ENCODE results near the gene KRTAP16-1. TPM values are rescaled to one million over a fixed set of nuclear protein-coding genes. Genes with fewer than 3 reads are reported as not detected.

KRTAP16-1 gene
- polyA plus RNA-seq, 1 donor from 2014 or later, result not detected

- TF ChIP-seq, protein P1, sequence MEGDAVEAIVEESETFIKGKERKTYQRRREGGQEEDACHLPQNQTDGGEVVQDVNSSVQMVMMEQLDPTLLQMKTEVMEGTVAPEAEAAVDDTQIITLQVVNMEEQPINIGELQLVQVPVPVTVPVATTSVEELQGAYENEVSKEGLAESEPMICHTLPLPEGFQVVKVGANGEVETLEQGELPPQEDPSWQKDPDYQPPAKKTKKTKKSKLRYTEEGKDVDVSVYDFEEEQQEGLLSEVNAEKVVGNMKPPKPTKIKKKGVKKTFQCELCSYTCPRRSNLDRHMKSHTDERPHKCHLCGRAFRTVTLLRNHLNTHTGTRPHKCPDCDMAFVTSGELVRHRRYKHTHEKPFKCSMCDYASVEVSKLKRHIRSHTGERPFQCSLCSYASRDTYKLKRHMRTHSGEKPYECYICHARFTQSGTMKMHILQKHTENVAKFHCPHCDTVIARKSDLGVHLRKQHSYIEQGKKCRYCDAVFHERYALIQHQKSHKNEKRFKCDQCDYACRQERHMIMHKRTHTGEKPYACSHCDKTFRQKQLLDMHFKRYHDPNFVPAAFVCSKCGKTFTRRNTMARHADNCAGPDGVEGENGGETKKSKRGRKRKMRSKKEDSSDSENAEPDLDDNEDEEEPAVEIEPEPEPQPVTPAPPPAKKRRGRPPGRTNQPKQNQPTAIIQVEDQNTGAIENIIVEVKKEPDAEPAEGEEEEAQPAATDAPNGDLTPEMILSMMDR (IDR thresholded peaks at IDR 0.05; ENCODE audit: poor library complexity, severe bottlenecking), result no peak
- TF ChIP-seq EP300 (conservative IDR thresholded peaks at IDR 0.05; ENCODE audit: poor library complexity, severe bottlenecking) (no peak), RAD21 (conservative IDR thresholded peaks at IDR 0.05) (peak; percentile 27), MXI1 (conservative IDR thresholded peaks at IDR 0.05; ENCODE audit: poor library complexity, severe bottlenecking) (no peak), TAF1 (IDR thresholded peaks at IDR 0.05; ENCODE audit: low read depth) (no peak)
- H3K4me3 ChIP-seq (ENCODE audit: low read length), result no peak overlapping the region
- H3K9ac ChIP-seq (ENCODE audit: low read length), result no peak overlapping the region
- no peaks in the 10 kb centered on the region for H3K79me2 ChIP-seq (replicated peaks; ENCODE audit: insufficient read depth, low read length)
- no peaks in the 10 kb centered on the region for H4K20me1 ChIP-seq (ENCODE audit: insufficient read depth)
- H2AFZ ChIP-seq (ENCODE audit: low read depth, low read length), result no peak overlapping the region
- H3K9me2 ChIP-seq (ENCODE audit: insufficient read depth, low read length), result no peaks in the 10 kb centered on the region
- no peaks in the 10 kb centered on the region for H3K36me3 ChIP-seq (ENCODE audit: insufficient read depth, low read length)
- H3K27me3 ChIP-seq (ENCODE audit: insufficient read depth, low read depth, low read length), result no peaks in the 10 kb centered on the region
- H3K27ac ChIP-seq (ENCODE audit: low read length), result no peak overlapping the region
- no peaks in the 10 kb centered on the region for H3F3A ChIP-seq (ENCODE audit: insufficient read depth, low read length, poor library complexity, severe bottlenecking)
- no peak overlapping the region for H3K4me2 ChIP-seq (ENCODE audit: low read length)
- H3K9me3 ChIP-seq (ENCODE audit: low read length), result no peaks in the 10 kb centered on the region
Measured at GRCh38 chr17:41329279-41329948, 20.3 kb upstream of the KRTAP16-1 start.

- Histone ChIP-seq H3K79me2 (replicated peaks; ENCODE audit: insufficient read depth, low read length) (no peaks in the 10 kb centered on the region), H3K27me3 (ENCODE audit: insufficient read depth, low read depth, low read length) (no peaks in the 10 kb centered on the region), H3K4me3 (ENCODE audit: low read length) (no peak overlapping the region), H3K27ac (ENCODE audit: low read length) (no peak overlapping the region), H3K36me3 (ENCODE audit: insufficient read depth, low read length) (no peaks in the 10 kb centered on the region), H3F3A (ENCODE audit: insufficient read depth, low read length, poor library complexity, severe bottlenecking) (no peaks in the 10 kb centered on the region), H3K9me2 (ENCODE audit: insufficient read depth, low read length) (no peaks in the 10 kb centered on the region), H3K4me2 (ENCODE audit: low read length) (no peak overlapping the region), H4K20me1 (ENCODE audit: insufficient read depth) (no peaks in the 10 kb centered on the region), H2AFZ (ENCODE audit: low read depth, low read length) (no peak overlapping the region), H3K9me3 (ENCODE audit: low read length) (no peaks in the 10 kb centered on the region), H3K9ac (ENCODE audit: low read length) (no peak overlapping the region)
- TF ChIP-seq RAD21 (conservative IDR thresholded peaks at IDR 0.05) (no peak), MXI1 (conservative IDR thresholded peaks at IDR 0.05; ENCODE audit: poor library complexity, severe bottlenecking) (no peak), SMC3 (conservative IDR thresholded peaks at IDR 0.05; ENCODE audit: poor library complexity) (no peak), EP300 (conservative IDR thresholded peaks at IDR 0.05; ENCODE audit: poor library complexity, severe bottlenecking) (no peak), EZH2 (IDR thresholded peaks at IDR 0.05; ENCODE audit: borderline replicate concordance, insufficient read depth, low read length, poor library complexity, severe bottlenecking) (no peak), REST (IDR thresholded peaks at IDR 0.05; ENCODE audit: borderline replicate concordance) (no peak), POLR2AphosphoS5 (IDR thresholded peaks at IDR 0.05) (no peak), TAF1 (IDR thresholded peaks at IDR 0.05; ENCODE audit: low read depth) (no peak)
- TF ChIP-seq, protein P1 (IDR thresholded peaks at IDR 0.05; ENCODE audit: poor library complexity, severe bottlenecking), result no peak
Measured at GRCh38 chr17:41328207-41328606, 19.1 kb upstream of the KRTAP16-1 start.

Data from neural cell (in vitro differentiated cells).